DMS114 treated with DMSO at 0.1 percent for 48 hours (cell line): ENCODE data around the gene FGD3.
"Not testable (repeated sequence)": the region's sequence is repeated elsewhere in the genome, so short reads cannot be mapped to it uniquely, and the experiment has no call there.

Source experiments
- DNase-seq: peaks from one replicate; lab custom pipeline; 2025; ENCODE audit not compliant: unreplicated experiment; lab: John Stamatoyannopoulos, UW

FGD3 gene

GRCh38 chr9:93007529-93008058 is 60.3 kb downstream of the FGD3 start:
- no peak for DNase-seq

GRCh38 chr9:93008457-93008856 is 61.1 kb downstream of the FGD3 start:
- no peak for DNase-seq

GRCh38 chr9:93009337-93010015 is 62.2 kb downstream of the FGD3 start:
- DNase-seq, result no peak

- no peak for DNase-seq
Measured at GRCh38 chr9:93010056-93010455, 62.7 kb downstream of the FGD3 start.

- no peak for DNase-seq
Measured at GRCh38 chr9:93010704-93011103, 63.4 kb downstream of the FGD3 start.

GRCh38 chr9:93011114-93011513 is 63.8 kb downstream of the FGD3 start:
- no peak for DNase-seq

GRCh38 chr9:93012963-93013855 is 65.9 kb downstream of the FGD3 start:
- DNase-seq, result no peak

GRCh38 chr9:93013856-93014582 is 66.7 kb downstream of the FGD3 start:
- no peak for DNase-seq

- DNase-seq, result not testable (repeated sequence)
Measured at GRCh38 chr9:93015190-93015589, 67.9 kb downstream of the FGD3 start.

- DNase-seq, result no peak
Measured at GRCh38 chr9:93017621-93018020, 70.3 kb downstream of the FGD3 start.

GRCh38 chr9:93020151-93020550 is 72.8 kb downstream of the FGD3 start:
- DNase-seq, result no peak

- DNase-seq, result no peak
Measured at GRCh38 chr9:93020771-93021670, 73.7 kb downstream of the FGD3 start.

- DNase-seq, result no peak
Measured at GRCh38 chr9:93022066-93022465, 74.7 kb downstream of the FGD3 start.

GRCh38 chr9:93022721-93023520 is 75.6 kb downstream of the FGD3 start:
- no peak for DNase-seq

- DNase-seq, result no peak
Measured at GRCh38 chr9:93023521-93023815, 76.1 kb downstream of the FGD3 start.

GRCh38 chr9:93024646-93024910 is 77.3 kb downstream of the FGD3 start:
- DNase-seq, result no peak

- DNase-seq, result no peak
Measured at GRCh38 chr9:93024986-93025630, 77.8 kb downstream of the FGD3 start.

- DNase-seq, result no peak
Measured at GRCh38 chr9:93025736-93026135, 78.4 kb downstream of the FGD3 start.

GRCh38 chr9:93026640-93027039 is 79.3 kb downstream of the FGD3 start:
- no peak for DNase-seq

- no peak for DNase-seq
Measured at GRCh38 chr9:93027750-93028149, 80.4 kb downstream of the FGD3 start.
